Type B pancreatic cell (in vitro differentiated cells): Measurements from ENCODE around the gene TRIM24. TPM values are rescaled to one million over a fixed set of nuclear protein-coding genes. Genes with fewer than 3 reads are reported as not detected.

Source experiments
- DNase-seq: peaks from one replicate; pipeline ENCODE4 v3.0.0; 2021; ENCODE audit warnings: mixed read lengths; ENCODE audit not compliant: unreplicated experiment; ENCODE audit errors: extremely low spot score
- H3K27ac Mint-ChIP-seq: 2 replicates; pipeline ENCODE4 v1.8.0; 2021; ENCODE audit warnings: mild to moderate bottlenecking, mixed read lengths
- H3K27me3 Mint-ChIP-seq: 2 replicates; pipeline ENCODE4 v1.8.0; 2021; ENCODE audit warnings: mixed read lengths
- H3K36me3 Mint-ChIP-seq: 2 replicates; pipeline ENCODE4 v1.8.0; 2021; ENCODE audit warnings: mixed read lengths
- H3K4me1 Mint-ChIP-seq: one replicate; pipeline ENCODE4 v1.8.0; 2021; ENCODE audit warnings: mixed read lengths; ENCODE audit not compliant: unreplicated experiment
- H3K4me3 Mint-ChIP-seq: 2 replicates; pipeline ENCODE4 v1.8.0; 2021; ENCODE audit warnings: mild to moderate bottlenecking, mixed read lengths
- H3K9me3 Mint-ChIP-seq: 2 replicates; pipeline ENCODE4 v1.8.0; 2021; ENCODE audit warnings: mixed read lengths
- total RNA-seq: library from RNA; stranded (reverse); gene quantifications from 2 replicates; pipeline ENCODE4 v1.2.1, GENCODE V29; 2021; ENCODE audit warnings: low replicate concordance
- TF ChIP-seq, protein P1 (sequence below): fragments of 200-600 bp; sonication (generic); conservative IDR thresholded peaks from 2 replicates; pipeline ENCODE4 v1.5.0; 2021; ENCODE audit warnings: antibody characterized with exemption, mild to moderate bottlenecking

Gene TRIM24
- total RNA-seq, 1 donor from 2014 or later = 66.8 TPM

DNA sequence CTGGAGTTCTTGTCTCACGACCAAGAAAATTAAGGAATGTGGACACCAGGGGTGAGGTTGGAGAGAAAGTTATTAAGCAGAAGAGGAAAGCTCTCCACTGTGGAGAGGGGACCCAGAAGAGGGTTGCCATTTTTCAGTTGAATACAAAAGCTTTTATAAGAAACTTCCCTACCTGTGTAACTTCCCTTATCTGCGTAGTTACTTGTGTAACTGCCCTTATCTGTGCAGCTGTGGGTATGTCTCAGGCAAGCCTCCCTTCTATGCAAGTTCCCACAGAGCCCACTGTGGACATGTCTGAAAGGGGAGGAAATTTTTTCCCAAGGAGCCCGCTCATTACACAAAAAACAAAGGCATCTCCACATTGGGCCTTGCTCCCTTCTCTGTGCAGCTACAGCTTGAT is 146.2 kb downstream of the TRIM24 start:
- Mint-ChIP-seq H3K9me3 (no peaks in the 10 kb centered on the region), H3K27ac (no peak overlapping the region), H3K27me3 (no peaks in the 10 kb centered on the region), H3K36me3 (no peaks in the 10 kb centered on the region), H3K4me3 (no peak overlapping the region), H3K4me1 (peaks cover 26% of the 10 kb centered on the region)
- TF ChIP-seq, protein P1, sequence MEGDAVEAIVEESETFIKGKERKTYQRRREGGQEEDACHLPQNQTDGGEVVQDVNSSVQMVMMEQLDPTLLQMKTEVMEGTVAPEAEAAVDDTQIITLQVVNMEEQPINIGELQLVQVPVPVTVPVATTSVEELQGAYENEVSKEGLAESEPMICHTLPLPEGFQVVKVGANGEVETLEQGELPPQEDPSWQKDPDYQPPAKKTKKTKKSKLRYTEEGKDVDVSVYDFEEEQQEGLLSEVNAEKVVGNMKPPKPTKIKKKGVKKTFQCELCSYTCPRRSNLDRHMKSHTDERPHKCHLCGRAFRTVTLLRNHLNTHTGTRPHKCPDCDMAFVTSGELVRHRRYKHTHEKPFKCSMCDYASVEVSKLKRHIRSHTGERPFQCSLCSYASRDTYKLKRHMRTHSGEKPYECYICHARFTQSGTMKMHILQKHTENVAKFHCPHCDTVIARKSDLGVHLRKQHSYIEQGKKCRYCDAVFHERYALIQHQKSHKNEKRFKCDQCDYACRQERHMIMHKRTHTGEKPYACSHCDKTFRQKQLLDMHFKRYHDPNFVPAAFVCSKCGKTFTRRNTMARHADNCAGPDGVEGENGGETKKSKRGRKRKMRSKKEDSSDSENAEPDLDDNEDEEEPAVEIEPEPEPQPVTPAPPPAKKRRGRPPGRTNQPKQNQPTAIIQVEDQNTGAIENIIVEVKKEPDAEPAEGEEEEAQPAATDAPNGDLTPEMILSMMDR = no peak
- no peak for DNase-seq

DNA sequence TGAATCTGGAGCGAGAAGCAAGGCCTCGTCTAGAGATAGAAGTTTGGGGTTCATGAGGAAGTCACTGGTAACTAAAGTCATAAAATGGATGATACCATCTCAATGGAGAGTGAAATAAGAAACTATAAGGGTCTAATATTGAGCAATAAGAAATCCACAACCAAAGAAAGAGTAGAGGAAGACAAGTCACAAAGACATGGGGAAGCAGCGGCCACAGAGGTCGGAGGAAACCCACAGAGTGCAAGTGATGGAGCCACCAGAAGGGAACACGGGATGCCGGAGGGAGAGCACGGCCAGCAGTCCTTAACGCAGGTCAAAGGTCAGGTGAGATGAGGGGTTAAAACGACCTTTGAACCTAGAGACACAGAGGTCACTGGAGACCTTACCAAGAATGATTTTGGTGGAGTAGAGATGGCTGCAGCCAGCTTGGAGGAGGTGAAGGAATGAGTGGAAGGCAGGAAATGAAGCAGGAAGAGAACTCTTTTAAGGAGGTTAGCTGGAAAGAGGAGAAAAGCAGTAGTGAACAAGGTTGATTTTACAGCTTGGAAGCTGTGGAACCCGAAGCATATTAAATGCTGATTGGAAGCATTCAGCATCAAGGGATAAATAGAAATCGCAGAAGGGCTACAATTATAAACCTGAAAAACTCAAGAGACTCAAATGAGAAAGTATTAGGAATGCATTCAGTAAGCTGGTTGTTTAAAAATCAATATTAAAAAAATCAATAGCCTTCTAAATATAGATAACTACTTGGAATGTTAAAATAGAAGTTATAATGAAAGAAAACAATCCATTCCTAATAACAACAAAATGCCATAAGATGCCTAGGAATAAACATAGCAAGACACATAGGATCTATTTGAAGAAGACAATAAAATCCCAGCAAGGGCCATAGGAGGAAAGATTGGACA is 147.4 kb downstream of the TRIM24 start:
- Mint-ChIP-seq H3K27ac (no peak overlapping the region), H3K4me3 (no peak overlapping the region), H3K36me3 (no peaks in the 10 kb centered on the region), H3K9me3 (no peaks in the 10 kb centered on the region), H3K27me3 (no peaks in the 10 kb centered on the region), H3K4me1 (peaks cover 25% of the 10 kb centered on the region)
- TF ChIP-seq, protein P1 = no peak
- DNase-seq = no peak

DNA sequence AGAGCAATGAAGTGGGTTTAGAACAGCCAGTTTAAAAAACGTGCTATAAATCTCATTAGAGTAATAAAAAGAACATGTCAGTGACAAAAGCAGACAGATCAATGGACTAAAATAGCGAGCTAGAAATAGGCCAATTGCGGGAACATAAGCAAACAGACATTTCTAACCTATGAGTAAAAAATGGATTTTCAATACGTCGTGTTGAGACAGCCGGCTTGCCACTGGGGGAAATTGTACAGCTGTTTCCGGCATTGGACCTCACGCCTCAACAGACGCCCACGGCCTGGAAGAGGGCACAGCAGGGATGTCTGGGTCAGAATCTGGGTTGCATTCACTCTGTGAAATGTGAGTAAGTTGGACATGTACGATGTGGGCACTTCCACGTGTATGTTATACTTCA is 148.2 kb downstream of the TRIM24 start:
- Mint-ChIP-seq H3K27me3 (no peaks in the 10 kb centered on the region), H3K4me1 (peaks cover 22% of the 10 kb centered on the region), H3K36me3 (peaks cover under 1% of the 10 kb centered on the region), H3K9me3 (no peaks in the 10 kb centered on the region), H3K4me3 (no peak overlapping the region), H3K27ac (no peak overlapping the region)
- TF ChIP-seq, protein P1 = no peak
- no peak for DNase-seq

DNA sequence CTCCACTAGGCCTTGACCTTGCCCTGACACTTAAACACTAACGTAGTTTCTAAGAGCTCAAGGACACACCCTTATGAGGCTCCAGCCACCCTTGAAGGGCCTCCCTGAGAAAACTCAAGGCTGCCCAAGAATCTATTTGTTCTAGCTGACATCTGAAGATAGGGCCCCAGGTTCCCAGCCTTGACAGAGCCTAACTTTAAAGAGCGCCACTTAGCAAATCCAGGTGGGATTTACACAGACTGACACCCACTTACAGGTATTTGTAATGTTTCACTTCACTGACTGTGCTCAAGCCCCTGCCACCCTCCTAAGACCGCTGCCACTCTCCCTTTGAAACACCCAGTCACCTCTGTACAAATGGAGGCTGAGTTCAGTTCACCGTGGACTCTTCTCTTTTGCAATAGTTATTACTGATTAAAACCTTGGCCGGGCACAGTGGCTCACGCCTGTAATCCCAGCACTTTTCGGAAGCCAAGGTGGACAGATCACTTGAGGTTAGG is 150.7 kb downstream of the TRIM24 start:
- H3K27me3 Mint-ChIP-seq = no peaks in the 10 kb centered on the region
- no peak for DNase-seq
- peak overlapping the region; percentile 52 for H3K27ac Mint-ChIP-seq
- H3K9me3 Mint-ChIP-seq = no peaks in the 10 kb centered on the region
- peaks cover 3% of the 10 kb centered on the region for H3K36me3 Mint-ChIP-seq
- H3K4me1 Mint-ChIP-seq = peaks cover 31% of the 10 kb centered on the region
- no peak overlapping the region for H3K4me3 Mint-ChIP-seq
- TF ChIP-seq, protein P1 = no peak

DNA sequence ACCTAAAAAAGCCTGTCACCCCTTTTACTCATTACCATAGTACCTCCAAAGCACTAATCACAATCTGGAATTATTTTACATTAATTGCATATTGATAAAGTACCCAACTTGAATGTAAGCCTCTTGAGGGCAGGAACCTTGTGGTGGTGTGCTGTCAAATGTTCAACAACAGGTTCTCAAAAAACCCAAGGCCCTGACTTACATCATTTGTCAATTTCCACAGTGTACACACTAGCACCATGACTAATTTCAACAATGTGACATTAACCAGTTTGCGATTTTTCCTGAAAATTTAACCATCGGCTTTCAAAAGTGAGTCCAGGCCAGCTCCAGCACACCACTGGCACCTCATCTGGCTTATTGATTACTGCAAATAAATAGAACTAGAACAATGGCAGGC is 153.6 kb downstream of the TRIM24 start:
- TF ChIP-seq, protein P1 = no peak
- no peak for DNase-seq
- no peak overlapping the region for H3K4me3 Mint-ChIP-seq
- peaks cover 3% of the 10 kb centered on the region for H3K36me3 Mint-ChIP-seq
- H3K27me3 Mint-ChIP-seq = no peaks in the 10 kb centered on the region
- H3K4me1 Mint-ChIP-seq = peaks cover 23% of the 10 kb centered on the region
- H3K9me3 Mint-ChIP-seq = no peaks in the 10 kb centered on the region
- no peak overlapping the region for H3K27ac Mint-ChIP-seq
